Loucy (cell line): ENCODE data around the gene NAT14.

Experiments used
- H2AFZ ChIP-seq: fragments of 200-600 bp; sonication (generic); 2 replicates; pipeline ENCODE4 v1.6.0; 2016; ENCODE audit warnings: antibody characterized with exemption, mild to moderate bottlenecking, low read length, moderate library complexity
- H3F3A ChIP-seq: fragments of 200-600 bp; 2 replicates; pipeline ENCODE4 v1.6.0; 2016; ENCODE audit warnings: antibody characterized with exemption, low read depth, mild to moderate bottlenecking
- H3K27me3 ChIP-seq: fragments of 200-600 bp; sonication (generic); 2 replicates; pipeline ENCODE4 v1.6.1; 2014; ENCODE audit warnings: low read length, mild to moderate bottlenecking; ENCODE audit not compliant: insufficient read depth, poor library complexity, severe bottlenecking
- H3K36me3 ChIP-seq: fragments of 200-600 bp; sonication (generic); 2 replicates; pipeline ENCODE4 v1.6.1; 2016; ENCODE audit warnings: low read length; ENCODE audit not compliant: insufficient read depth
- H3K4me1 ChIP-seq: fragments of 200-600 bp; sonication (generic); 2 replicates; pipeline ENCODE4 v1.5.1; 2014; ENCODE audit warnings: low read length, mild to moderate bottlenecking; ENCODE audit not compliant: insufficient read depth, poor library complexity, severe bottlenecking
- H3K4me2 ChIP-seq: fragments of 200-600 bp; sonication (generic); 2 replicates; pipeline ENCODE4 v1.6.0; 2014; ENCODE audit warnings: antibody characterized with exemption, low read length, low read depth, mild to moderate bottlenecking; ENCODE audit not compliant: poor library complexity, severe bottlenecking
- H3K4me3 ChIP-seq: fragments of 200-600 bp; sonication (generic); 2 replicates; pipeline ENCODE4 v1.5.1; 2014; ENCODE audit warnings: low read length, mild to moderate bottlenecking, mixed read lengths; ENCODE audit not compliant: poor library complexity, severe bottlenecking
- H3K79me2 ChIP-seq: fragments of 200-600 bp; sonication (generic); 2 replicates; pipeline ENCODE4 v1.6.1; 2014; ENCODE audit warnings: low read length; ENCODE audit not compliant: insufficient read depth
- H3K9ac ChIP-seq: fragments of 200-600 bp; sonication (generic); 2 replicates; pipeline ENCODE4 v1.6.0; 2014; ENCODE audit warnings: mild to moderate bottlenecking, low read depth, low read length, moderate library complexity; ENCODE audit not compliant: poor library complexity, severe bottlenecking
- H3K9me2 ChIP-seq: fragments of 200-600 bp; sonication (generic); replicated peaks from 2 replicates; pipeline ENCODE4 v1.6.1; 2016; ENCODE audit warnings: low read depth, low read length, mixed read lengths
- H3K9me3 ChIP-seq: fragments of 200-600 bp; sonication (generic); 2 replicates; pipeline ENCODE4 v1.6.1; 2014; ENCODE audit warnings: mild to moderate bottlenecking, antibody characterized with exemption, low read length, low read depth; ENCODE audit not compliant: insufficient read depth
- H4K20me1 ChIP-seq: fragments of 200-600 bp; sonication (generic); 2 replicates; pipeline ENCODE4 v1.6.0; 2014; ENCODE audit warnings: antibody characterized with exemption, low read length, mild to moderate bottlenecking; ENCODE audit not compliant: insufficient read depth, poor library complexity, severe bottlenecking
- CTCF ChIP-seq: fragments of 200-600 bp; sonication (generic); conservative IDR thresholded peaks from 2 replicates; pipeline ENCODE4 v1.5.1; 2014; ENCODE audit warnings: mild to moderate bottlenecking, antibody characterized with exemption, low read length
- EZH2phosphoT487 ChIP-seq: fragments of 200-600 bp; IDR thresholded peaks from 2 replicates; pipeline ENCODE4 v1.6.1; 2018; ENCODE audit warnings: antibody characterized with exemption, mild to moderate bottlenecking, moderate library complexity, borderline replicate concordance

The NAT14 gene

GRCh38 chr19:55487924-55488687 is 3.1 kb downstream of the NAT14 start, which contains the start of gene SSC5D:
TSS of gene SSC5D (plus strand) at chr19:55488436. CDS start at chr19:55488590, 154 bp downstream.
- H3K79me2 ChIP-seq = no peaks in the 10 kb centered on the region
- H3K4me3 ChIP-seq = no peak within 1 kb of the TSS
- TF ChIP-seq CTCF (no peak), EZH2phosphoT487 (no peak)
- H3K9ac ChIP-seq = no peak within 1 kb of the TSS
- no peaks in the 10 kb centered on the region for H3K9me2 ChIP-seq
- H3K9me3 ChIP-seq = no peaks in the 10 kb centered on the region
- H2AFZ ChIP-seq = no peak within 1 kb of the TSS
- H4K20me1 ChIP-seq = peaks cover 2% of the 10 kb centered on the region
- peak within 1 kb of the TSS; percentile 40 for H3K4me2 ChIP-seq
- no peaks in the 10 kb centered on the region for H3K36me3 ChIP-seq
- H3K4me1 ChIP-seq = peaks cover 19% of the 10 kb centered on the region
- H3K27me3 ChIP-seq = no peaks in the 10 kb centered on the region
- no peaks in the 10 kb centered on the region for H3F3A ChIP-seq

- Histone ChIP-seq H3K36me3 (no peaks in the 10 kb centered on the region), H3F3A (no peaks in the 10 kb centered on the region), H2AFZ (no peak overlapping the region), H3K4me2 (no peak overlapping the region), H3K79me2 (no peaks in the 10 kb centered on the region), H3K9me3 (no peaks in the 10 kb centered on the region), H3K9me2 (no peaks in the 10 kb centered on the region), H3K4me3 (no peak overlapping the region), H3K4me1 (peaks cover 18% of the 10 kb centered on the region), H4K20me1 (peaks cover 2% of the 10 kb centered on the region), H3K27me3 (no peaks in the 10 kb centered on the region), H3K9ac (no peak overlapping the region)
- no peak for TF ChIP-seq CTCF
- no peak for TF ChIP-seq EZH2phosphoT487
These were observed 4.2 kb downstream of the NAT14 start for GRCh38 chr19:55488986-55489710.

GRCh38 chr19:55489711-55490477 is 4.9 kb downstream of the NAT14 start:
- TF ChIP-seq EZH2phosphoT487 (no peak), CTCF (no peak)
- no peak overlapping the region for H3K9ac ChIP-seq
- H3F3A ChIP-seq = no peaks in the 10 kb centered on the region
- H3K4me2 ChIP-seq = no peak overlapping the region
- H4K20me1 ChIP-seq = no peaks in the 10 kb centered on the region
- no peak overlapping the region for H2AFZ ChIP-seq
- no peaks in the 10 kb centered on the region for H3K36me3 ChIP-seq
- H3K79me2 ChIP-seq = no peaks in the 10 kb centered on the region
- H3K9me2 ChIP-seq = no peaks in the 10 kb centered on the region
- H3K4me3 ChIP-seq = no peak overlapping the region
- peaks cover 13% of the 10 kb centered on the region for H3K4me1 ChIP-seq
- no peaks in the 10 kb centered on the region for H3K9me3 ChIP-seq
- H3K27me3 ChIP-seq = no peaks in the 10 kb centered on the region
